ENCODE measurements around the gene PLEKHO1.

The PLEKHO1 gene

GRCh38 chr1:150115121-150115520 lies 34.6 kb upstream of the PLEKHO1 start:
- TF ChIP-seq, protein P1, sequence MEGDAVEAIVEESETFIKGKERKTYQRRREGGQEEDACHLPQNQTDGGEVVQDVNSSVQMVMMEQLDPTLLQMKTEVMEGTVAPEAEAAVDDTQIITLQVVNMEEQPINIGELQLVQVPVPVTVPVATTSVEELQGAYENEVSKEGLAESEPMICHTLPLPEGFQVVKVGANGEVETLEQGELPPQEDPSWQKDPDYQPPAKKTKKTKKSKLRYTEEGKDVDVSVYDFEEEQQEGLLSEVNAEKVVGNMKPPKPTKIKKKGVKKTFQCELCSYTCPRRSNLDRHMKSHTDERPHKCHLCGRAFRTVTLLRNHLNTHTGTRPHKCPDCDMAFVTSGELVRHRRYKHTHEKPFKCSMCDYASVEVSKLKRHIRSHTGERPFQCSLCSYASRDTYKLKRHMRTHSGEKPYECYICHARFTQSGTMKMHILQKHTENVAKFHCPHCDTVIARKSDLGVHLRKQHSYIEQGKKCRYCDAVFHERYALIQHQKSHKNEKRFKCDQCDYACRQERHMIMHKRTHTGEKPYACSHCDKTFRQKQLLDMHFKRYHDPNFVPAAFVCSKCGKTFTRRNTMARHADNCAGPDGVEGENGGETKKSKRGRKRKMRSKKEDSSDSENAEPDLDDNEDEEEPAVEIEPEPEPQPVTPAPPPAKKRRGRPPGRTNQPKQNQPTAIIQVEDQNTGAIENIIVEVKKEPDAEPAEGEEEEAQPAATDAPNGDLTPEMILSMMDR (IDR thresholded peaks at IDR 0.05; ENCODE audit: borderline replicate concordance, insufficient read depth, low read depth, low read length), result no peak
- no peak overlapping the region for H3K4me3 ChIP-seq (ENCODE audit: low read depth, low read length)

DNA sequence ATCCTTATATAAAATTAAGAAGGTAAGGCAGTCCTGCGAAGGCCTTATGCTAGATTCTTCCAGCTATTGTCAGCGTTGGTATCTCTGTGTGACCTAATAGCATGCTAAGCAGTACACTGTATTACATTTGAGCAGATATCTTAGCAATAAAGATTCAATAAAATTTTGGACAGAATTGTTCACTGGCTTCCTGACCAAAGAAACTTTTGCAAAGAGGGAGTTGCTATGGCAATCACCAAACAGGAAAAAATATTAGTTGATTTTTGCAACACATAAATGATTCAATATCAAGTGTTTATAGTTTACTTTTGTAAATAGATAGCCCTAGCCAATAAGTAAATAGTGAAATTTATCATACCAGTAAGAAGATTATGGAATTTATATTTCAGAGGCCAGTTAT lies 31.0 kb upstream of the PLEKHO1 start:
- no peak overlapping the region for H3K4me3 ChIP-seq (ENCODE audit: low read depth, low read length)
- TF ChIP-seq, protein P1 (IDR thresholded peaks at IDR 0.05; ENCODE audit: borderline replicate concordance, insufficient read depth, low read depth, low read length), result no peak

GRCh38 chr1:150121236-150121862 lies 28.4 kb upstream of the PLEKHO1 start:
- TF ChIP-seq, protein P1 (IDR thresholded peaks at IDR 0.05; ENCODE audit: borderline replicate concordance, insufficient read depth, low read depth, low read length), result no peak
- H3K4me3 ChIP-seq (ENCODE audit: low read depth, low read length), result no peak overlapping the region

DNA sequence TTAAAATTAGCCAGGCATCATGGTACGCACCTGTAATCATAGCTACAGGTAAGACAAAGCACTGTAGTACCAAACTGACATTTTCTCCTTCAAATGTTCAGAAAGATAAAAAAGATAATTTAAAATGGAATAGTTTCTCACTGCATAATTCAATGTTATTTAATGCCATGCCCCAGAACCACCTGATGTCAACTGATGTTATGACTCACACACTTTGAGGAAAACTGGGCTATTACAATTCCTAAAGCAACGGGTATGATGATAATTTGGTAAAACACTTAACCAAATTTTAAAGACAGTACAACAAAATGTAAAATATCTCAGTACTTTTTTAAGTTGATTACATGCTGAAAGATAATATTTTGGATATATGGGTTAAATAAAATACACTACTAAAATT lies 22.9 kb upstream of the PLEKHO1 start:
- no peak overlapping the region for H3K4me3 ChIP-seq (ENCODE audit: low read depth, low read length)
- TF ChIP-seq, protein P1 (IDR thresholded peaks at IDR 0.05; ENCODE audit: borderline replicate concordance, insufficient read depth, low read depth, low read length), result no peak

DNA sequence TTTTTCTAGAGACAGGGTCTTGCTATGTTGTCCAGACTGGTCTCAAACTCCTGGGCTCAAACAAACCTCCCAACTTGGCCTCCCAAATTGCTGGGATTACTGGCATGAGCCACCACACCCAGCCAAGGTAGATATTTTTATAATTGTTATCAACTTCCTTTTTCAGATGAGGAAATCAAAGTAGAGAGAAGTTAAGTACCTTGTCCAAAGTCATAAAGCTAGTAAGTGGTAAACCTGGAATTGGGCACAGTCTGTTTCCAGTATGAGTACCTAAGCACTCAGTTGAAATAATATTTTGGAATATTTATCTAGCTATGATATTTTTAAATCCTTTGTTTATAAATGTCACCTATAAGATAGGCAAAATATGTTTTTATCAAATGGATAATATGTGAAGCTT lies 22.3 kb upstream of the PLEKHO1 start:
- TF ChIP-seq, protein P1 (IDR thresholded peaks at IDR 0.05; ENCODE audit: borderline replicate concordance, insufficient read depth, low read depth, low read length), result no peak
- no peak overlapping the region for H3K4me3 ChIP-seq (ENCODE audit: low read depth, low read length)

DNA sequence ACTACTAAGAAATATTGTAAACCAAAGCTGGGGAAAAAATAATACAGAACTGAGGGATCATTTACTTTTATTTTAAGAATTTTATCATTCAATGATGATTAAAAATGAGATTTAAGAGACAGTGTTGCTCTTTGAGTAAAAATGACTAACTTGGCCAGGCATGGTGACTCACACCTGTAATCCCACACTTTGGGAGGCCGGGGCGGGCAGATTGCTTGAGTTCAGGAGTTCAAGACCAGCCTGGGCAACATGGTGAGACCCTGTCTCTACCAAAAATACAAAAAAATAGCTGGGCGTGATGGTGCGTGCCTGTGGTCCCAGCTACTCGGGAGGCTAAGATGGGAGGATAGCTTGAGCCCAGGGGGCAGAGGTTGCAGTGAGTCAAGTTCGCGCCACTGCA lies 21.8 kb upstream of the PLEKHO1 start:
- TF ChIP-seq, protein P1 (IDR thresholded peaks at IDR 0.05; ENCODE audit: borderline replicate concordance, insufficient read depth, low read depth, low read length), result no peak
- no peak overlapping the region for H3K4me3 ChIP-seq (ENCODE audit: low read depth, low read length)

DNA sequence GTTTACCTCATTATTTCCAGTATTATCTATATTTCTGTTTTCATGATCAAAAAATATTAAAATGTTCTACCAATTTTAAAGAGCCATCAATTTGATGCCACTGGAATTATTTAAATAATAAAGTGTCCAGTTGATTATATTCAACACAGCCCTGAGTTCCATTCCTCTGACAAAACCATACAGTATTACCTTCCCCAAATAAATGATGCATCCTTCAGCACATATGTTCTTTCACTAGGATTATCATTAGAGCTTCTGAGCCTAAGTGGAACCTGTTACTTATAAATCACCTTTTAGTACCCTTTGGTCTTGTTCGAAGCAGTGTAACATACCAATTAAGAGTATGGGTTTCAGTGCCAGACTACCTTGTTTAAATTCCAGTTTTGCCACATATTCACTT lies 17.3 kb upstream of the PLEKHO1 start:
- no peak overlapping the region for H3K4me3 ChIP-seq (ENCODE audit: low read depth, low read length)
- TF ChIP-seq, protein P1 (IDR thresholded peaks at IDR 0.05; ENCODE audit: borderline replicate concordance, insufficient read depth, low read depth, low read length), result no peak

Measured in GM12875 (cell line).